Posterior cingulate gyrus (tissue), 11 donors: ENCODE measurements around the gene PHACTR1.

Experiments
- DNase-seq, 10 donors: peaks; one replicate each; pipeline versions ENCODE4 v3.0.0 to v3.0.0-alpha.2; 2020 to 2021; ENCODE audit warnings: mixed read lengths in 3 of 10
- intact Hi-C: fragments of 100-400 bp; cut with DNase I; formaldehyde crosslinking; loops from one replicate; pipeline ENCODE4 v1.15.1; 2023

Gene PHACTR1

DNA sequence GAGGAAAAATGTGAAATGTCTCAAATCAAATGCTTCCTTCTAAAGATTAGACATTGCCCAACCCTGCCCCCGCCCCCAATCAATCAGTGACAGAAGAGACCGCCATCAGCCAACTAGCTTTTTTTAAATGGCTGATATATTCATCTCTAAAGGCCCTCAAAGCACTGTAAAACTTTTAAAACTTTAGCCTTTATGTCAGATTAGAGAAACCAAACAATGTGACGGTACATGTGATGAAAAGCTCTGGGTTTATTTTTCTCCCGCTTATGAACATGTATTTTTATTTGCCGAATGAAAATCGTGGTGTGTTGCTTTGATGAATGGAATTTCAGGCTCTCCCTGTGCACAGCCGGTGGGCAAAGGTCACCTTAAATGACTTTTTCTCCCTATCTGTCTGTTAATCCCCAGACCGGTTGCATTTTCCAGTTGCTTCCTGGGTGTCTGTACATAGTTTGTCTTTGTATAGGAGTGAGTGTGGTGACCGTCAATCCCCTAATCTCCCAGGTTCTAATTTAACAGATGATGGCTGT lies 573.3 kb downstream of the PHACTR1 start:
- intact Hi-C loops, result no loop called here
- no peak for DNase-seq

GRCh38 chr6:13290335-13290734 lies 573.8 kb downstream of the PHACTR1 start:
- intact Hi-C loops, result no loop called here
- DNase-seq, result no peak

DNA sequence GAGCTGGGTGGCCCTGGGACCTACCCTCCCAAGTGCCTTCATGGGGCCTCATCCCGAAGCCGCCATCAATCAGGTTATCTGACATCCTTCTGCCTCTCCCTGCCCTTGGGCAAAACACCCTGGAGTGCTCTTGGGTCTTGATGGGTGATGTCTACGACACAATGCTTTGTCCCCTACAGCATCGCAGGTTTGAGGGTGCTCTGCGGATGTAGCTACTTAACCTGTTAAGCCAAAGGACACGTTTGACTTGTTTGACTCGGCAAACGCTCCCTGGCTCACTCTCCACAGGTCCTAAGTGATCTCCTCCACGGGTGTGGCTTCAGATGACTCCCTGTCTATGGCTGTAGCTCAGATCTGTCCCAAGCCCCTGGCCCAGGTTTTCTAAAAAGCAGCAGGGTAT lies 576.2 kb downstream of the PHACTR1 start:
- no peak for DNase-seq
- intact Hi-C loops, result no loop called here

DNA sequence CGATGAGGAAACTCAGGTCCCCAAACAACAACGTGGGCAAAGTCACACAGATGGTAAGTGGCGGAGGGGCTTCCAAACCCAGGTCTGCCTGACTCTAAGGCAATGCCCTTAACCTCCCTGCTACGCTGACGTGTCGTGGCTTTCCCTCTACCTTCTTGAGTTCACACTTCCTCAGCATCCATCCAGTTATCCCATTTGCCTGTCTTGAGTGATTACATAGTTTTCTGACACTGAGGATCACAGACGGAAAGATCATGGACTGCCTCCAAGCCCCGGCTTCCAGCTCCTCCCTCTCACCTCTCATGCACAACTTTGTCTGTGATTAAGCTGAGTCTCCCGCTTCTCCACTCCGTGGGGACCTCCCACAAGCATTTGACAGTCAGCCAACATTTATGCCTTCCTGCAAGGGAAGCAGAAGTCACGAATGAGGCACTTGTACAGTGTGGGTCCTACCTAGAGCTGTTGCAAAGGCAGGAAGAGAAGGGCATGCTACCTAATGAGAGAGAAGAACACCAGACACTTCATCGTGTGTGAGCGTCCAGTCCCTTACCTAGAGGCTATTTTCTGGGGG lies 578.0 kb downstream of the PHACTR1 start:
- intact Hi-C loops, result no loop called here
- no peak for DNase-seq

- intact Hi-C loops, result no loop called here
- no peak for DNase-seq
Measured at GRCh38 chr6:13295576-13295975, 579.0 kb downstream of the PHACTR1 start.

DNA sequence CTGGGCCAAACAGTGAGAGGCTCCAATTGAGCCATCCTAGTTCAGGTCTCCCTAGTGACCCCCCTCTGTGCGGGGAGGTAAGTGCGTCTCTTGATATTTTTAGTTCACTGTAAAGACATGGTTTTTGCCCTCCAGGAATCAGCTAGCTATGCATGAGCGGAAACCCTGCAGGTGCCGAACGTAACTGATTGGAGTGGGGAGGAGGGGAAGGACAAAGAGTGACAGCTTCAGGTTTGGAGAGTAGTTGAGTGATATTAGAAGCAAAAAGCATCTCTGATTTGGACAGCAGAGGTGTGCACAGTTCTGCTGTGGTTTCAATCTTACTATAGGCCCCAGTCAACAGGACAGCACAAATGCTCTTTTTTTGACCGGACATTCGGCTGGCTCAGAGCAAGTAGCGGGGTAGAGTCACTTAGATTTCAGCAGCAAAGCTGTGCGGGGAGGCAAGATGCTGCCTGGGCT lies 580.0 kb downstream of the PHACTR1 start:
- intact Hi-C loops, result no loop called here

DNA sequence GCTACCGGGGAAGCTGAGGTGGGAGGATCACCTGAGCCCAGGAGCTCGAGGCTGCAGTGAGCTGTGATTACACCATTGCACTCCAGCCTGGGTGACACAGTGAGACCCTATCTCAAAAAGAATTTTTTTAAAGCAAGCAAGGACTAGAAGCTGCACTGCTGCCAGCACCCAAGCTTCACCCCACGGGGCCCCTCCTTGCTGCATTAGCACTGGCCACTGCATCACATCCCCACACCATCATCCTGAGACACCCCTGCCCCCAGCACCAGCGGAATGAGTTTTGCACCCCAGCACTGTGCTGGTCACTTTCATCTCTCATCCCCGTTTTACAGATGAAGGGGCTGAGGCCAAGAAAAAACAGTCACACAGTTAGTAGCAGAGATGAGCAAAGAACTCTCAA lies 580.8 kb downstream of the PHACTR1 start:
- intact Hi-C loops, result no loop called here
- DNase-seq, result no peak

More for the DNA sequence above, 580.0 kb downstream of the PHACTR1 start:
- DNase-seq, result no peak

- intact Hi-C loops, result no loop called here
Measured at GRCh38 chr6:13298446-13298845, 581.9 kb downstream of the PHACTR1 start.

GRCh38 chr6:13299403-13299821 lies 582.8 kb downstream of the PHACTR1 start:
- intact Hi-C loops, result no loop called here
- no peak for DNase-seq

More at GRCh38 chr6:13298446-13298845, 581.9 kb downstream of the PHACTR1 start:
- DNase-seq, result no peak

DNA sequence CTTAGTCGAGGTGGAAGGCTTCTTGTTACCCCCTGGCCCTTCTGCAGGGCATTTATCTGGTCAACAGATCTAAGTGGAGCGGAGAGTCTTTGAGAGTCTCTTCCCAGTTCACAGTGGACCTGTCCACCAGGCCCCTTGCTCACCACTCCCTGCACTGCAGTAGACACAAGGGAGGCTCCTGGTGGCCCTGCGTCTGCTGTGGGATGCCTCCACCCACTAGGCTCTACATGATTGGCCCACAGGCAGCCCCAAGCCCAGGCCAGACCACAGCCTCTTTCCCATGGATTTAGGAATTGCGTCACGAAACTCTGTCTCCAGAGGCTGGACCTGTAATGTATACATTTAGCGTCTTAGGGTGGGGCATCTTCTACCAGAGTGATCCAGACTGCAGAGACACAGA lies 583.4 kb downstream of the PHACTR1 start:
- DNase-seq, result no peak
- intact Hi-C loops, result loop anchor here (10.0 kb wide), 1 partner anchor 285 kb away; no protein-coding TSS in a partner anchor

GRCh38 chr6:13300643-13301590 lies 584.4 kb downstream of the PHACTR1 start:
- no peak for DNase-seq
- intact Hi-C loops, result loop anchor here (10.0 kb wide), 1 partner anchor 286 kb away; no protein-coding TSS in a partner anchor

- DNase-seq, result peak in 6 of 10 donors; percentile 42 to 91 (median 64)
- intact Hi-C loops, result loop anchor here (2.0 to 10.0 kb wide), 2 partner anchors 287 to 345 kb away; no protein-coding TSS in a partner anchor
Measured at GRCh38 chr6:13302291-13302690, 585.7 kb downstream of the PHACTR1 start.

- DNase-seq, result peak in 4 of 10 donors; percentile 29 to 91 (median 58)
- intact Hi-C loops, result loop anchor here (2.0 to 10.0 kb wide), 2 partner anchors 288 to 346 kb away; no protein-coding TSS in a partner anchor
Measured at GRCh38 chr6:13302751-13303667, 586.4 kb downstream of the PHACTR1 start.

GRCh38 chr6:13303668-13304017 lies 587.1 kb downstream of the PHACTR1 start:
- peak in 4 of 10 donors; percentile 35 to 87 (median 62) for DNase-seq
- intact Hi-C loops, result loop anchor here (2.0 to 10.0 kb wide), 2 partner anchors 289 to 347 kb away; no protein-coding TSS in a partner anchor

DNA sequence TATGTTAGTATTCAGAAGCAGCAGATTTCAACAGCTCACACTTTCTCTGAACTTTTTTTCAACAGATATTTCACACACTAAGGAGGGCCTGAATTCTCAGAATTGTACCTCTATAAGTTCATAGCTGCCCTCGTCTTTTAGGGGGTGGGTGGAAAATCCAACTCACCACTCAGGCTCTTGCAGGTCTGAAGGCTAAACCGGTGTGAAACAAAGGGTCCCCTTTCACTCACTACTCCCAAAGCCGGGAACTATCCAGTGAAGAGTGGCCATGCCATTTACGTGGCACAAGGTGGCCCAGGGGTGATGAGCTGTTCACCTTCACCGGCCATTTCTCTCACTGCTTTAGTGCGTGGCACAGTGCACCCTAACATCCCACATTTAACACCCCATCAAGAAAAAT lies 587.5 kb downstream of the PHACTR1 start:
- no peak for DNase-seq
- intact Hi-C loops, result loop anchor here (10.0 kb wide), 1 partner anchor 289 kb away; no protein-coding TSS in a partner anchor

- intact Hi-C loops, result loop anchor here (10.0 kb wide), 1 partner anchor 290 kb away; no protein-coding TSS in a partner anchor
- DNase-seq, result peak in 3 of 10 donors; percentile 37 to 81 (median 46)
Measured at GRCh38 chr6:13304580-13305260, 588.2 kb downstream of the PHACTR1 start.

DNA sequence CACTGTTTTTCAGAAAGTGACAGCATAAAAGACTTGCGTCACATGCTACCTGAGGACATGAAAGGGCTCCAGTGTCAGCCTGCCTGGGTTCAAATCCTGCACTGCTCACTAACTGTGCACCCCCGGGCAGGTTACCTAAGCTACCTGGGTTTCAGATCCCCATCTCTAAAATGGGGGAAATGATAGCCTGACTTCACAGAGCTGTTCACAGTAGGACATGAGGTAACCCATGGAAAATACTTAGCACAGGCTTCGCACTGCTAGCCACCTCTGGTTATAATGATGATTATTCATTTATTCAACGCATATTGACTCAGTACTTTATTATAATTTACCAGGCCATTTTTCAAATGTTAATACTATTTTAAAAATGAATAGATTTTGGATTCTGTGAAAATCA lies 588.7 kb downstream of the PHACTR1 start:
- DNase-seq, result no peak
- intact Hi-C loops, result loop anchor here (10.0 kb wide), 1 partner anchor 290 kb away; no protein-coding TSS in a partner anchor

DNA sequence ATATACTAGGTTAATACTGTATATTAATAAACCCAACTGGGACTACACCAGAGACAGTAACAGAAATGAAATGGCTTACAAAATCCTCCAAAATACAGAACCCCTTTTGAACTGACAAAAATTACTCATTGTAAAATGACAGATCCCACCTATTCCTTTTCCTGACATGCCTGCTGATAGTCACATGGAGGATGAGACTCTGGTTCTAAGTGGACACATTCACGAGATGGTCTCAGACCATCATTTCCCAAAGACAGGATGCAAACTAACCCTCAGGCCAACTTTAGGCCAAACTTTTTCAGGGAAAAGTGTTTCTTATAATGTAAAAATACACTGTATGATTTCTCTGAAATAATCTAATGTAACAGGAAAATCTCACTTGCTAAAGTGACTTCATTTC lies 589.2 kb downstream of the PHACTR1 start:
- intact Hi-C loops, result loop anchor here (10.0 kb wide), 1 partner anchor 291 kb away; no protein-coding TSS in a partner anchor

DNA sequence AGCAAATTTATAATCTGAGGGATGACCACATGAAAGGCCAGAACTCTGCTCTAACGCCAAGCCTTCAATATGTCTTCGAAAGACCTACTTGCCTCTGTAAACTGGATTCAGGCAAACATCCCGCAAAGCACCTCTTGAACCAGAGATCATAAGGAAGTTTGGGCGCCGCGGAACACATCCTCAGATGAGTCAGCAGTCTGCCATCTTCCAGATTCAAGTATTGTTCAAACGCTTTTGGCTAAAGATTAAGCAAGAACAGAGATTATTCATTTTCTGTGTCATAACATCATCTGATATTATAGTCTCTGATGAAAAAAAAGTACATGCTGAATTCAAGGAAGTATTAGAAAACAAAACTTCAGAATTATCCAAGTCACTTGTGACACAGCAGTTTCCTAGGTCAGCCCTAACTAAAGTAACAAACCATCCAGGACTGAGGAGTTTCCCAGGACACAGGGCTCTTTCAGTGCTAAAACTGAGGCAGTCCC lies 591.0 kb downstream of the PHACTR1 start:
- intact Hi-C loops, result loop anchor here (10.0 kb wide), 1 partner anchor 293 kb away; no protein-coding TSS in a partner anchor
- DNase-seq, result no peak

More for the DNA sequence above, 589.2 kb downstream of the PHACTR1 start:
- no peak for DNase-seq
